NCI-H2227 treated with DMSO at 0.1 percent for 48 hours (cell line): ENCODE measurements around the gene KDM4C.
"Not testable (repeated sequence)": the region's sequence is repeated elsewhere in the genome, so short reads cannot be mapped to it uniquely, and the experiment has no call there.

Source experiments
- DNase-seq: peaks from one replicate; lab custom pipeline; 2025; lab: John Stamatoyannopoulos, UW

The KDM4C gene

DNA sequence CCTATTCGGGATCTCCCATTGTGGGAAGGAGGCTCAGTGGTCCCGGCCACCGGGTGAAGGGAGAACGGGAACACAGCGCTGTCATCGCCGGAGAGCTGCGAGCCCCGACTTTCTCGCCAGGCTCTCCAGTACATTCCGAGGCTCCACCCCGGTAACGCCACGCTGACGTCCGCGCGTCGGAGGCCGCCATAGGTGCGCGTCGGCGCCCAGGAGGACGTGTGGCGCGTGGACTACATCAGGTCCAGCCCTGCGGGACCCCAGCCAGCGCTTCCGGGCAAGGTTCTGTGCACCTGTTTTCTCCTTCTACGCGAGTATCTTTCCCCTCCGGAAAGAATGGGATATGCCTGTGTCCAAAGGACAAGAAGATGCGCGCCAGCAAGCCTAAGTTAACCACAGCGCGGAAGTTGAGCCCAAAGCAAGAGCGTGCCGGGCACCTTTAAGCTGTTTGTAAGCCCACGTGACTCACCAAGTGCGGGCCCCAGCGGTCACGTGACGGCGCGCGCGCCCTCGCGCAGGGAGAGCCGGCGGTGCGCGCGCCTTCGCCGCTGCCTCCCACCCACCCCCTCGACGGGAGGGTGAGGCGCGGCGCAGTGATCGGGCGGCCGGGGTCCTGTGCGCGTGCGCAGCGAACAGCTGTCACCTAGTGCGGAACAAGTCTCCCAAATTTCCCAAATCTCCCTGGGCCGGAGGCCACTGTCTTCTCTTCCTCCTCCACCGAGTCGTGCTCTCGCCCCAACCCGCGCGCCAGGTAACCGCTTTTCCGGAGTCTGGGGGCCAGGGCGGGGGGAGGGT is at the start of gene KDM4C:
KDM4C (plus strand) TSS at position 518 of the 792 bp plus-strand sequence. CDS start 35,016 bp downstream, outside the sequence.
- peak; percentile 97 for DNase-seq

DNA sequence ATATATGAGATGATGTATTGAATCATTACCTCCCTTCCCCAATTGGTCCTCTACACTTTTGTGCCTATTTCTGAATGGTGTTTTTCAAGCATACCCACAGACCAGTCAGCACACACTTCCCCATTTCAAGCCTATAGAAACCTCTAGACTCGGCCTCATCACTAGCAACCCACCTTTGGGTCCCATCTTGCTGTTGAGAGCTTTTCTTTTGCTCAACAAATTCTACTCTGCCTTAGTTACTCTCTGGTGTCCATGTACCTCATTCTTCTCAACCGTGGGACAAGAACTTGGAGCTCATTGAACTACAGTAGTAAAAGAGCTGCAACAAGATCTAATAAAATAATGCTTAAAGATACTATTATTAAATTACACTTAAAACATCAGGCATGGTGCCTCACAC is 49.0 kb upstream of the KDM4C start:
- DNase-seq = no peak

DNA sequence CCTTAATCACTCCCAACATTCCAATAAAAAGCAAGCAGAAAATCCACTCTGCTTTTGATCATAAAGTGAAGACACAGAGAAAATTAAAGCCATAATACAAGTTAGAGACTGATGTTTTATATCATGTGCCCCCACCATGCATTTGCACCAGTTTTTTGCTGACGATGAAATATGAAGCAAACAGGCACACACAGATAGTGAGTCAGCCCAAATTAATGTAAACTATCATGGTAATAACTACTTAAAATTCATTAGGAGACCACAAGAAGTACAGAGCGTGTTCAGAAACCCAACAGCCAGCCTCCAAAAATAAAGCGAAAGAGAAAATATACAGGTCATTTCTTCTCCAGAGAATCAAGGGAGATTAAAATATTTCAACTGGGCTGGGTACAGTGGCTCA is 46.4 kb upstream of the KDM4C start:
- no peak for DNase-seq

DNA sequence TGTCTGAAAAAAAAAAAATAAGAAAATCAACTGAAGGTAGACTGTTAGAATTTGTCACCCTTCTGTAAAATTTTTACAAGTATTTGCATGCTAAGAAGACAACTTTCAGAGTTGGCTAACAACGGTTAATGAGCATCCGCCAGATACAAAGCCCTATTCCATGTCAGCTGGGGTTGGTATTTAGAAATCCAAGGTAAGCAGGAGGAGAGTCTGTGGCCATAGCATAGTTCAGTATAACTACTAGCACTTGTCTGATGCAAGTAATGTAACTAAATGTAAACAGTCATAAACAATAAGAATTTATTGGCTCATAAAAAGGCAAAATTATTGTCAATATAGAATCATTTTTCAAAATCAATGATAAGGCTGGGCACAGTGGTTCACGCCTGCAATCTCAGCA is 45.7 kb upstream of the KDM4C start:
- no peak for DNase-seq

DNA sequence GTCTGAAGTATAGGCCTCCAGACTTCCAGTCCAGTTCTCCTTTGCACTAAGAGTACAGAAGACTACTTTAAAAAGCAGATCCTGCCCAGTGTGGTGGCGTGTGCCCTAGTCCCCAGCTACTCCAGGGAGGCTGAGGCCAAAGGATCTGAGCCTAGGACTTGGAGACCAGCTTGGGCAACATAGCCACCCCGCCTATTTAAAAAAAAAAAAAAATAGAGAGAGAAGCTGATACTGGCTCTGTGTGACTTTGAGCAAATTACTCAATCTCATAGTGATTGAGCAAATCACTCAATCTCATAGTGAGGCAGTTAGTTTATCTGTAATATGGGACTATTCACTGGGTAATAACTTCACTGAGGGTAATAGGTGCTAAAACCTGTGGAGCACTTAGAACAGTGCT is 43.6 kb upstream of the KDM4C start:
- no peak for DNase-seq

DNA sequence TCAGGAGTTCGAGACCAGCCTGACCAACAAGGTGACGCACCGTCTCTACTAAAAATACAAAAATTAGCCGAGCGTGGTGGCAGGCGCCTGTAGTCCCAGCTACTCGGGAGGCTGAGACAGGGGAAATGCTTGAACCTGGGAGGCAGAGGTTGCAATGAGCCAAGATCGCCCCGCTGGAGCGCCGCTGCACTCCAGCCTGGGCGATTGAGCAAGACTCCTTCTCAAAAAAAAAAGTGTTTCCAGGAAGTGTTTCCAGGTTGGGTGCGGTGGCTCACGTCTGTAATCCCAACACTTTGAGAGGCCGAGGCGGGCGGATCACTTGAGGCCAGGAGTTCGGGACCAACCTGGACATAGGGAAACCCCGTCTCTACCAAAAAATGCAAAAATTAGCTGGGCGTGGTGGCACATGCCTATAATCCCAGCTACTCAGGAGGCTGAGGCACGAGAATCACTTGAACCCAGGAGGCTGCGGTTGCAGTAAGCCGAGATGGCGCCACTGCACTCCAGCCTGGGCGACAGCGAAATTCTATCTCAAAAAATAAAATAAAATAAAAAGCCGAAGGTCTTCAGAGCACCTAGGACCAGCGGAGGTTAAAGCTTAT is 42.5 kb upstream of the KDM4C start:
- not testable (repeated sequence) for DNase-seq

DNA sequence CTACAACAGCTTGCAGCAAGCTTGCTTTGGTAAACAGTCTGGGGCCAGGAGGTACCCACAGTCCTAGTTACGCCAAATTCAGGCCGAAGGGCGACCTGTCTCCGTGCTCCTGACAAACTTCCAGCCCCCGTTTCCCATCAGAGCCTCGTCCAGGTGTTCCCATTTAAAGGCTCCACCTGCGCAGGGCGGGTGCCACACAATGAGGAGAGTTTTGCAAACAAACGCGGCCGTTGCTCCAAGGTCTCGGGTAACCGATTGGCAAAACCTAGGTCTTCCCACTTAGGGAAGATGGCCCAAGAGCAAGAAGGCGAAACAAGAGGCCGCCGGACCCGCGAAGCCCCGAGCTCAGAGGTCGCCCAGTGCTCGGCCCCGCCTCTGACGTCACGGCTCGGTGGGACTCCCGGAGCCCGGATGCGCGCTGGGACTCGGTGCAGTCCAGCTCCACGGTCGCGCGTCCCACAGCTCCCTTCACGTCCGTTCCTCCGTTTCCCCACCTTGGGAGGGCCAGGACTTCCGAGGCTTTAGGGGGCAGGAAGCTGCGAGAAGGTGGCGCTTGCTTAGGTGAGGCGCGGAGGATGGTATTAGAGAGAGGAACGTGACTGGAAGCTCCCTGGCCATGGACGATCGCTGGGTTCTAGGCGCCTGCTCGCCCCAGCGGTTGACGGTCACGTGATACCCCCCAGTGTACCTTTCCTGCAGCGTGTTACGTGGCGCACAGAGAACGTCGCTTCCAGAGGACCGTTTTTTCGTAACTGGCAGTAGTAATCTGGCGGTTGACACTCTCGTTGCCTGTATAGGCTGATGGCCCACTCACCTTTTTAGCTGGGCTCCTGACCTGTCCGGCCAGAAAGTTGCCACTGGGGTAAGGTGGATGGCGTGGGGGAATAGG is 41.8 kb upstream of the KDM4C start:
- peak; percentile 79 for DNase-seq

DNA sequence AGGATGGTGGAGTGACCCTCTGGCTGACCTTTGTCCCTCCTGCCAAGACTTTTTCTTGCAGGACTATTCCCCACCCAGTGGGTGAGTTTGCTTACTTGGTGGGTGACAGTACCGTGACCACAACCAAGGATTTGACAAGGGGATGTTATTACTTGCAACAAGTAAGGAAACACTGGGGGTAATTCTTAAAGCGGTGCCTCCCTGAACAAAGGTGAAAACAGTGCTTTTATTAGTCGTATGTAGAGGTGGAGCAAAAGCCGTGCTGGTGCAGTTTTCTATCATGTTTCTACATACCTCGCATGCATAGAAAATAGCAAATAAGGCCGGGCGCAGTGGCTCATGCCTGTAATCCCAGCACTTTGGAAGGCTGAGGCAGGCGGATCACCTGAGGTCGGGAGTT is 41.0 kb upstream of the KDM4C start:
- DNase-seq = no peak

DNA sequence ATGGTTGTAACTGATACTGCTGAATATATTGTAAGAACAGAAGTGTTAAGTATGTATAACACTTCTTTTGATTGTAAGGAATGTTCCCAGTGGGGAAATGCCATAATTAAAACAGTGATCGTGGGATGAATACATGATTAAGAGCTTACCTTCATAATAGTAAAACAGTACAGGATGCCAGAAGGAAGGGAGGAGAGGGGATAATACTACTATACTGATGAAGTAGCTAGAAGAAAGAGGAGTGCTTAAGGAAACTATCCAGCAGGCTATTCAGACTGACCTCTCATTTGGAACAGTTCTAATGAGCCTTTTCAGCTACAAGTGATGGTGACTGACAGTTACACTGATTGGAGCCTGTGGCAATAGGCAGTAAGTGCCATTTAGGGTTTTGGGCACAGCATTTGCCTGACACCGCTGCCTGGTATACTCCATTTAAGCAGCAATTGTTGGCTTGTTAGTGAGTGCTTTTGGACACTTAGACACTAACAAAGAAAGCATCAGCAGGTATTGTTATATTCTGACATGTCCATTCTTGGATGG is 33.8 kb upstream of the KDM4C start:
- no peak for DNase-seq

DNA sequence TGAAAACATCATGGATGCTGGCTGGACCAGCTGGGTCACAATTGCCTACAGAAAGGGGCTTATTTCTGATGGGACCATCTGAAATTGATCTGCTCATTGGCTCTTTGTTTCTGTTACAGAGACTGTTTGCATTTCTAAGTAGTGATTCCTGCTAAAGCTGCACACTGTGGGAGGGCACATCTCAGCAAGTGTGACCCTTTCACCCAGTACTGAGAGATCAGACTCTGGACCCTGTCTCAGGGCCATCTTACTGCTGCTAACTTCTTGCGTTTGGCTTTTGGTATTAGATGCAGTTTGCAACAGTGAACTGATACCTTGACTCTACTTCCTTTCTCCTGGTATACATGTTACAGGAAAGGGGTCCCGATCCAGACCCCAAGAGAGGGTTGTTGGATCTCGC is 24.5 kb upstream of the KDM4C start:
- no peak for DNase-seq

DNA sequence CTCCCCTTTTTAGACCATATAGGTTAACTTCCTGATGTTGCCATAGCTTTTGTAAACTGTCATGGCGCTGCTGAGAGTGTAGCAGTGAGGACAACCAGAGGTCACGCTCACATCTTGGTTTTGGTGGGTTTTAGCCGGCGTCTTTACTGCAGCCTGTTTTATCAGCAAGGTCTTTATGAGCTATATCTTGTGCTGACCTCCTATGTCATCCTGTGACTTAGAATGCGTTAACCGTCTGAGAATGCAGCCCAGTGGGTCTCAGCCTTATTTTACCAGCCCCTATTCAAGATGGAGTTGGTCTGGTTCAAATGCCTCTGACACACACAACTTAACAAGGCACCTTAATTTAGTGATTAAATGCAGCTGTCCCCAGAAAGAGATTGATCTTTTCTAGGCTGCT is 23.9 kb upstream of the KDM4C start:
- no peak for DNase-seq

DNA sequence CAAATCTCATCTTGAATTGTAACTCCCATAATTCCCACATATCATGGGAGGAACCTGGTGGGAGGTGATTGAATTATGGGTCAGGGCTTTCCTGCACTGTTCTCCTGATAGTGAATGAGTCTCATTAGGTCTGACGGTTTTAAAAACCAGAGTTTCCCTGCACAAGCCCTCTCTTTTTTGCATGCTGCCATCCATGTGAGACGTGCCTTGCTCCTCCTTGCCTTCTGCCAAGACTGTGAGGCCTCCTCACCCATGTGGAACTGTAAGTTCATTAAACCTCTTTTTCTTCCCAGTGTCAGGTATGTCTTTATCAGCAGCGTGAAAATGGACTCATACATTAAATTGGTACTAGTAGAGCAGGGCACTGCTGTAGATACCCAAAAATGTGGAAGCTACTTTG is 22.4 kb upstream of the KDM4C start:
- no peak for DNase-seq

DNA sequence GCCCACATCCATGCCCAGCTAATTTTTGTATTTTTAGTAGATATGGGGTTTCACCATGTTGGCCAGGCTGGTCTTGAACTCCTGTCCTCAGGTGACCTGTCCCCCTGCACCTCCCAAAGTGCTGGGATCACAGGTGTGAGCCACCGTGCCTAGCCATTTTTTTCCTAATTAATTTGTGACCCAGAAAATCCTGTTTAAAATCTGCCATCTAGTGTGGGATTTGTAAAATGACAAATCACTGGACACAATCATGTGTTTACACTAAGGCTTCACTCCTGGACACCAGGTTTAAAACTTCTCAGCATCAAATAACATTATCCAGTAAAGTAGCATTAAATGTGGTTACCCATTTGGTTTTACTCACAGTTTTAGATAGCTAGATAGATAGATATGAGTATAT is 18.6 kb upstream of the KDM4C start:
- no peak for DNase-seq

DNA sequence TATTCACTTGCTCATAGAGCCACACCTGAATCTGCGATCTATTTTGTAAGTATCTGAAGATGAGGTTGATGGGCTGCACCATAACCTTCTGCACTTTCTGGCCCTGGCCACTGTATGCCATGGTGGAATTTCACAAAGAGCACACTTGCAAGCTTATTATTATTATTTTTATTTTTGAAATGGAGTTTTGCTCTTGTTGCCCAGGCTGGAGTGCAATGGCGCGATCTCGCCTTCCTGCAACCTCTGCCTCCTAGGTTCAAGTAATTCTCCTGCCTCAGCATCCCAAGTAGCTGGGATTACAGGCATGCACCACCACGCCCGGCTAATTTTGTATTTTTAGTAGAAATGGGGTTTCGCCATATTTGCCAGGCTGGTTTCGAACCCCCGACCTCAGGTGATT is 8.9 kb upstream of the KDM4C start:
- not testable (repeated sequence) for DNase-seq

DNA sequence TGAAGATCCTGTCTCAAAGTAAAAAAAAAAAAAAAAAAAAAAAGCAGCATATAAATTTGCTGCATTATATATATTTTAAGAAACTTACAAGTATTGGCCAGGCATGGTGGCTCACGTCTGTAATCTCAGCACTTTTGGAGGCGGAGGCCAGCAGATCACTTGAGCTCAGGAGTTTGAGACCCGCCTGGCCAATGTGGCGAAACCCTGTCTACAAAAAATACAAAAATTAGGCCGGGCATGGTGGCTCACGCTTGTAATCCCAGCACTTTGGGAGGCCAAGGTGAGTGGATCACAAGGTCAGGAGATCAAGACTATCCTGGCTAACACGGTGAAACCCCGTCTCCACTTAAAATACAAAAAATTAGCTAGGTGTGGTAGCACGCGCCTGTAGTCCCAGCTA is 2.9 kb upstream of the KDM4C start:
- DNase-seq = not testable (repeated sequence)

DNA sequence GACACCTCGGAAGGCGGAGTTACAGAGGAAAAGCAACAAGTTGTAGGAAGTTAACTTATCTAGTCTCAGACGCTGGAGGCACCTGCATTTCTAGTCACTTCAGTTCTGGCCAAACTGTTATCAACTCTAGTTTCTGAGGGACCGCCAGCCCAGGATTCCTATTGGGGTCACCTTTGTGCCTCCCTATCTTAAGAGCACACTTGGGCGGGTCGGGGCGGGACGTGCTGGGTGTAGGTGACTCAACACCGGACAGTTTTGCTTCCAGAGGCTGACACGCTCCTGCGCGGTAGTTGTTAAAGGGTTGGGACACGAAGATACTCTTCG is 679 bp upstream of the KDM4C start:
- peak; percentile 76 for DNase-seq

DNA sequence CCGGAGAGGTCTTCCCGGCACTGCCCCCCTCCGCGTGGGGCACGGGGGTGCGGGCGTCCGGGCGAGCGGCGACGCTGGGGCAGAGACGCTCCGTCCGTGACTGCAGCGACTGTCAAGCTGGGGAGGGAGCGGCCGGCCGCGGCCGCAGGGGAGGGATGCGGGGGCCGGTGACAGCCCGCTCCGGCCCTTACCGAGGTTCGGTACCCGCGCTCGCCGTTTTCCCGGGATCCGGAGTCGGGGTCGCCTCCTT is 400 bp downstream of the KDM4C start:
- DNase-seq = no peak

DNA sequence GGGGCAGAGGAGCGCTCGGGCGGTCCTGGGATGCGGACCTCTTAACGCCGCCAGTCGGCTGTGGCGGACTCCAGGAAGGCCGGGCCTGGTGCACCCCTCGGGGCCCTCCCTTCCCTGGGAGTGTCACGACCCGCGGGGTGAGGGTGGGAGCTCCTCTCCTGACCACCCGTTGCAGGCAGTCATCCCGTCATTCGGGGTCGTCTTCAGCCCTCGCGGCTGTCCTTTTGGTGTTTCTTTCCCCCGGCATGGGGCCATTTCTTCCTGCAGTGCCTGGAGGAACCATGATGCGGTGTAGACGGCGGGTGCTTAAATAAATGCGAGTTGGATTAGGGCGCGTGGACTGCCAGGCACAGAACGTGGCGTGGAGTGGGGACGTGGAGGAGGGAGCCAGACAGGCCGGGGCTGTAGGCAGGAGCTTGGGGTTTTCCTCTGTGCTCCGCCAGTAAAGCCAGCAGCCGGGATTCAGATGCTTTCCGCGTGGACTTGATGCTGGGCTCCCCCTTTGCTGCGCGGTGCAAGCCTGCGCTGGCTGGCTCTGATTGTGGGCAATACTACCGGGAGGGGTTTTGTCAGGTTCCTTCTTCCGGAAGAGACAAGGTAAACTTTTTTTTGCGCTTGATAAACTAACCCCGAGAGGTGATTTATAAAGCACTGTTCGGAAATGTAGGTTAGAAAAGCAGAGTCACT is 868 bp downstream of the KDM4C start:
- DNase-seq = no peak

DNA sequence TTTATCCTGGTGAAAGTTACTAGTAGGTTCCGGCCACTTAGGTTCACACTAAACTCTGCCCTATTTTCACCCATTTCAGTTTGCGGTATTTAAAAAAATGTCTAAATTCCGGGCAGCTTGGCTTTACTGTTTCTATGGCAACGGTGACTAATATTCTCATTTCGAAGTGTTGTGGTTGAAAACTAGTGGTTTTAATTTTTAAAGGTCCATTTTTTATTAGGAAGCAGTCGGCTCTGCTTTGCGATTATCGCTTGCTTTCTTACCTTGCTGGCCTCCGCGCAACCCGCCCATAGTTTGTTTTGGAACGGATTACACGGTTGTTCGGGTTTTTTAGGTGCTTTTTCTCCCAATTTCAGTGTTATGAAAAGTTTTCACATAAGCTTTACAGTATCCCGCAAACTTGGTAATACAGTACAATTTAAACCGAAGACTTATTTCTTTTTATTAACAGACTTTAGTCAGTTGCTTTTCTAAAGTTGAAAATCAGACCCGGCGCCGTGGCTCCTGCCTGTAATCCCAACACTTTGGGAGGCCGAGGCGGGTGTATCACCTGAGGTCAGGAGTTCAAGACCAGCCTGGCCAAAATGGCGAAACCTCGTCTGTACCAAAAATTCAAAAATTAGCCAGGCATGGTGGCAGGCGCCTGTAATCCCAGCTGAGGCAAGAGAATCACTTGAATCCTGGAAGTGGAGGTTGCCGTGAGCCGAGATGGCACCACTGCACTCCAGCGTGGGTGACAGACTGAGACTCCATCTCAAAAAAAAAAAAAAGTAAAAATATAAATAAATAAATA is 1.6 kb downstream of the KDM4C start:
- DNase-seq = no peak

DNA sequence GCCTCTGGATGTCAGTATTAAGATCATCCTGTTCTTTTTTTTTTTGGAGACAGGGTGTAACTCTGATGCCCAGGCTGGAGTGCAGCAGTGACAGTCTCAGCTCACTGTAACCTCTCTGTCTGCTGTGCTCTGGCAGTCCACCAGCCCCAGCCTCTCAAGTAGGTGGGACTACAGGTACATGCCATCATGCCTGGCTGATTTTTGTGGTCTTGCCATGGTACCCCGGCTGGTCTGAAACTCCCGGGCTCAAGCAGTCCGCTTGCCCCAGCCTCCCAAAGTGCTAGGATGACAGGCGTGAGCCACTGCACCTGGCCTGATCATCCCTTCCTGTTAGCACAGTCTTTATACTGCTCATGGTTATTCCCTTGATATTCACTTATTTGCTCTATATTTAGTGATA is 3.5 kb downstream of the KDM4C start:
- no peak for DNase-seq

DNA sequence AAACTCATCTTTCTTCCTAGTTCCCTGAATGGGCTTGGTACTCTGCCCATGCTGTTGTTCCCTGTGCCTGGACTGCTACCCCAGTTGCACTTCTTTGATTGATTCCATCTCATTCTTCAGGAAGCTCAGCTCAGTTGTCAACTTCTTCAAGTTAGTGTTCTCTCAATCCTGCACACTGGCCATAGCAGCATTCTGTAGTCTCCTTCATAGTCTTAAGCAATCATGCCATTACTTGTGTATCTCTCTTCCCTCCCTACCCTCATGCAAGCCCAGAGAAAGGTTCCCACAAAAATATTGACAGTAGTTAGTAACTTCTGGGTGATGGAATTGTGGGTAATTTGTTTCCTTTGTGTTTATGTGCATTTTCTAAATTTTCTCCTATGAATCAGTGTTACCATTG is 5.5 kb downstream of the KDM4C start:
- DNase-seq = no peak

DNA sequence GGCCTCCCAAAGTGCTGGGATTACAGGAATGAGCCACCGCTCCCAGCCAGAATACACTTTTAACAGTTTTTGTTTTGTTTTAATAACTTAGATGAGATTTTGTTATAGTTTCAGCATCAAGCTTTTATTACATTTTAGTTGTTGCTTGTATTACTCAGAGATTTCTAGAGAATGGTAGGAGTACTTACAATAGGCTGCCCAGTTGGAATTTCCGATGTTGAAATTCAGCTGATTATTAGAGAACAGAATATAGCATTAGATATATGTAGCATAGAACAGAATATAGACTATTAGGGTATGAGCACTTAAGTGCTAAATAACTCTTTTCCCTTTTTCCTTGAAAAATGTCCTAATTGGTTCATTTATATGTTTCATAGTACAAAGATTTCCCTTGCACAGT is 6.2 kb downstream of the KDM4C start:
- no peak for DNase-seq
